Measurements from ENCODE around the gene SERPINA1. TPM values are rescaled to one million over a fixed set of nuclear protein-coding genes. Genes with fewer than 3 reads are reported as not detected.

The SERPINA1 gene
- total and polyA plus RNA-seq, 2 of the 13 experiments (the other 11 are each of a cell fraction or from before 2014, with no cell fraction given): 3,266 to 11,015 TPM

GRCh38 chr14:94382716-94383596 lies 5.4 kb downstream of the SERPINA1 start (continued):
- TF ChIP-seq FOXK1 (CRISPR knock-in tag; IDR thresholded peaks at IDR 0.05; ENCODE audit: borderline replicate concordance, low read depth) (no peak), BATF2 (CRISPR knock-in tag; IDR thresholded peaks at IDR 0.05) (peak; percentile 44; the same call in 1 of the 2 replicates), ISL2 (CRISPR knock-in tag; IDR thresholded peaks at IDR 0.05) (no peak), MAX (IDR thresholded peaks at IDR 0.05) (peak; percentile 28), TOPORS (CRISPR knock-in tag; IDR thresholded peaks at IDR 0.05) (peak; percentile 75; the same call in 1 of the 2 replicates), NR3C1 (CRISPR knock-in tag; IDR thresholded peaks at IDR 0.05) (no peak), KDM5A (IDR thresholded peaks at IDR 0.05; ENCODE audit: borderline replicate concordance, low read length) (no peak), MLLT10 (CRISPR knock-in tag; IDR thresholded peaks at IDR 0.05) (peak; percentile 43; the same call in 1 of the 2 replicates), TIGD3 (CRISPR knock-in tag; IDR thresholded peaks at IDR 0.05; ENCODE audit: borderline replicate concordance) (no peak), ZNF704 (CRISPR knock-in tag; IDR thresholded peaks at IDR 0.05; ENCODE audit: borderline replicate concordance) (no peak), ZNF484 (CRISPR knock-in tag; IDR thresholded peaks at IDR 0.05; ENCODE audit: borderline replicate concordance, low read depth) (no peak), CAMTA2 (CRISPR knock-in tag; IDR thresholded peaks at IDR 0.05; ENCODE audit: borderline replicate concordance) (no peak), ZC3H13 (CRISPR knock-in tag; IDR thresholded peaks at IDR 0.05) (peak; percentile 79), POLR2AphosphoS5 (IDR thresholded peaks at IDR 0.05; ENCODE audit: low read depth, low read length) (peak; percentile 50), ZNF784 (CRISPR knock-in tag; IDR thresholded peaks at IDR 0.05; ENCODE audit: borderline replicate concordance) (no peak), POLR2A (IDR thresholded peaks at IDR 0.05; ENCODE audit: insufficient read depth in 1 of 2, low read depth in 2 of 2, low read length in 2 of 2) (peak in 1 of 2 experiments; percentile 48; a peak in 3 of 4 replicates), ZBTB38 (CRISPR knock-in tag; IDR thresholded peaks at IDR 0.05) (peak; percentile 73; the same call in 1 of the 2 replicates), ZNF496 (CRISPR knock-in tag; IDR thresholded peaks at IDR 0.05; ENCODE audit: insufficient replicate concordance) (no peak), HMGXB4 (CRISPR knock-in tag; IDR thresholded peaks at IDR 0.05; ENCODE audit: borderline replicate concordance in 1 of 2, low read depth in 1 of 2) (no peak), ZNF772 (CRISPR knock-in tag; IDR thresholded peaks at IDR 0.05) (no peak)
